Fibroblast of pulmonary artery (primary cell): Measurements from ENCODE around the gene ACOT12.
"Not testable (repeated sequence)": the region's sequence is repeated elsewhere in the genome, so short reads cannot be mapped to it uniquely, and the experiment has no call there.

Experiments used
- DNase-seq: peaks from one replicate; pipeline ENCODE4 v3.0.0-alpha.2; 2010; ENCODE audit warnings: low read depth
- H3K4me3 ChIP-seq: replicated peaks from 2 replicates; pipeline ENCODE4 v1.5.1; 2011; ENCODE audit warnings: low read depth, mild to moderate bottlenecking, control low read depth, low read length, moderate library complexity
- CTCF ChIP-seq: IDR thresholded peaks from 2 replicates; pipeline ENCODE4 v1.5.1; 2011; ENCODE audit warnings: mild to moderate bottlenecking, control low read depth, low read length, inconsistent platforms; ENCODE audit errors: missing control alignments

The ACOT12 gene

DNA sequence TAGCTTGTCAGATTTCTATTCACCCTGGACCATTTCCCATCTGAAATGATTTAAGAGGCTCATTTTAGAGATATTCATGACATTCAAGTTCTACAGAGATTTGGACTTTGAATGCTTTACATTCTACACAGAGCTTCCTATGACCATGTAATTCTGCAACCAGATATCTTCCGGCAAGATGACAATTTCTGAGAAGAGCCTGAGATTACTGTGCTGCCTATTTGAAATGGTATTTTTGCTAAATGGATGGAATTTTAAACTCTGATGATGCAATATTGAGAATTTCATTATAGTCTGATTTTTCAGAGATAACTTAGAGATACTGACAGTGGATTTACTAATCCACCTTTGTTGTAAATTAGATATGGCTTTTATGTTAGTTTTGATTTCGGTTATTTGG, 16.0 kb upstream of the ACOT12 start:
- H3K4me3 ChIP-seq = no peak overlapping the region
- DNase-seq = no peak
- no peak for TF ChIP-seq CTCF

GRCh38 chr5:81409361-81409760, 15.4 kb upstream of the ACOT12 start:
- no peak for TF ChIP-seq CTCF
- DNase-seq = no peak

DNA sequence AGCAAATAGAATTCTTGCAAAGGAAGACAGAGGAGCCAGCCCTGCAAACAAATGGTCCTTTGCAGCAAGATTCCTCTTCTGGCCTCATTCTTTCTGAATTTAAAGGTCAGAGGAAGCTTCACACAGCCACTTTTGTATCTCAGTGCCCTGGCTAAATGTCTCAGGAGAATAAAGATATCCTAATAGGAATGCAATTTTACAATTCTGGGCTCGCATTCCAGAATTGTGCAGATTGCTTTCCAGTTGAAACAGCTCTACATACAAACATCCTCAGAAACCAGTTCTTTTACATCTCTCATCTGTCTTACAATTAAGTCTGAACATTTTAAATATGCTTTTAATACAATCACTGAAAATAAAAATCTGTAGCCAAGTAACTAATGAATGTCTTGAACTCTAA, 14.6 kb upstream of the ACOT12 start:
- DNase-seq = no peak
- no peak overlapping the region for H3K4me3 ChIP-seq
- no peak for TF ChIP-seq CTCF

More at GRCh38 chr5:81409361-81409760, 15.4 kb upstream of the ACOT12 start:
- no peak overlapping the region for H3K4me3 ChIP-seq

- not testable (repeated sequence) for H3K4me3 ChIP-seq, DNase-seq
These were observed 13.9 kb upstream of the ACOT12 start for GRCh38 chr5:81407811-81408210.

GRCh38 chr5:81405126-81405891, 11.4 kb upstream of the ACOT12 start:
- no peak for TF ChIP-seq CTCF
- H3K4me3 ChIP-seq = no peak overlapping the region
- DNase-seq = no peak

GRCh38 chr5:81402192-81402930, 8.4 kb upstream of the ACOT12 start:
- no peak for TF ChIP-seq CTCF
- DNase-seq = no peak
- H3K4me3 ChIP-seq = no peak overlapping the region

DNA sequence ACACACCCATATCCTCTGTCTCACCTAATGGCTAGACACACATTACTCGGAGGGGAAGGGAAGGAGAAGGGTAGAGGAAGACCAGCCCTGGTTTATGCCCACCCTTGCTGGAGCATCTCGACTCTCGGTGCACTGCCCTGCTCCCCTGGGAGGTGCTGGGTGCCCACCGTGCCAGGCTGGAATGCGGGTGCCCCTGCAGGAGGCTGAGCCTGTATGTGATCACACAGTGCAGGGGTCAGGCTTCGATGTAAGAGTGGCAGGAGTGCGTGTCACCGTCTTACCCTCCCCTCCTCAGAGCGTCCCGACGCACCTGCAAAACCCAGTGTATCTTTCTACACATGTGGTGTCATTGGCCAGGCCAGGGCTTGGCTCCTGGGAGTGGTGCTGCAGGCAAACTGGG, 7.3 kb upstream of the ACOT12 start:
- H3K4me3 ChIP-seq = no peak overlapping the region
- TF ChIP-seq CTCF = no peak
- no peak for DNase-seq
